ENCODE measurements around the gene SPATA31A1. TPM values are rescaled to one million over a fixed set of nuclear protein-coding genes. Genes with fewer than 3 reads are reported as not detected.
"Not testable (repeated sequence)": the region's sequence is repeated elsewhere in the genome, so short reads cannot be mapped to it uniquely, and the experiment has no call there.

Gene SPATA31A1
- total RNA-seq: not detected
- long read RNA-seq, donor 1: 0 reads
- long read RNA-seq, donor 2: 0 reads

DNA sequence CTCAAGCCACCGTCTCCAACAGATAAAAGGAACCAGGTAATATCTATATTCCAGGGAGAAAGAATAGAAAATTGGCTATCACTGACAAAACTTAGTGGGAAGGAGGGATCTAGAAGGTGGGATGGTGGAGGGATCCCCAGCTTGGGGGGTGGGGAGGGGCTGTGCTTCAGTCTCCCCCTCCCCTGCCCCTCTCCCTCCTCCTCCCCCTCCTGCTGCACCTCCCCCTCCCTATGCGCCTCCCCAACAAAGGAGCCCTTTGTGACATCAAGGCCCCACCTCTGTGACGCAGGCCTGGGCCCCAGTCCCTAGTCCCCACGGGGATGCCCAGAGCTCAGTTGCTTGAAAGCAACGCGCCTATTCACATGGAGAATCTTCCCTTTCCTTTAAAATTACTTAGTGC lies at the start of gene SPATA31A1:
Gene SPATA31A1, plus strand, starts transcription at position 301 of the 400 bp plus-strand sequence. Its CDS starts 62 bp downstream, at position 363.
- ATAC-seq; intact Hi-C loops (cut with DNase I, micrococcal nuclease); DNase-seq: not testable (repeated sequence)

DNA sequence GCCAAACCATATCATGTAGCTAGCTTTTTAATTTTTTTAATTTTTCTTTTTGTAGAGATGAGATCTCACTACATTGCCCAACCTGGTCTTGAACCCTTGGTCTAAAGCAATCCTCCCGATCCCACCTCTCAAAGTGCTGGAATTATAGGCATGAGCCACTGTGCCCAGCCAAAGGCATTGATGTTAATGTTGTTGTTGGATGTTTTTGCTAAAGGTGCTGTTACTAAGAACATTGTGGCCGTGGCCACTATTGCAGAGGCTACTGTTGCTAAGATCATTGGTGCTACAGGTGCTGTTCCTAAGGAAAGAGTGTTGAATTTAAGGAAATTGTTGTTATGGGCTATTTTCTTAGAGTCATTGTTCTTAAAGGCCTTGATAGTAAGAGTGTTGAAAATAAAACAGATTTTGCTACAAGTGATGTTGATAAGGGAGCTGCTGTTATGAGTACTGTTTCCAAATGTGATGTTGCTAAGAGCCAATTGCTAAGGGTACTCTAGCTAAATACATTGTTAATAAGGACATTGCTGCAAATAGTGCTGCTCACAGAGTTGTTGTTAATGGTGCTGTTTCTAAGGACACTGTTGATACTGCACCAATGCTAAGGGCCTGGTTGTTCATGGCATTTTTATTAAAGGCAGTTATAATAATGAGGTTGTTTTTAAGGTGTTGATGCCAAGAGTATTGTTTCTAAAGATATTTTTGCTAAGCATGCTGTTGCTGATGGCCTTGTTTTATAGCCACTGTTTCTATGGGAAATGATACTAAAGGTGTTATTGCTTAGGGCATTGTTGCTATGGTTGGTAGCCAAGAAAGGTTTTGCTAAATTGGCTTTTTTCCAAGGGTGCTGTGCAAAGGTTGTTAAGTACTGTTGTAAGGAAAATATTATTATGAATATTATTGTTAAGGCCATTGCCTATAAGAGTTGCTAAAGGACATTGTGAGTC lies 52.1 kb downstream of the SPATA31A1 start:
- intact Hi-C loops (cut with DNase I, micrococcal nuclease); ATAC-seq; H3K4me3 ChIP-seq; H3K36me3 ChIP-seq (ENCODE audit: low read depth); DNase-seq; H3K4me1 ChIP-seq (ENCODE audit: low read depth); H3K9me3 ChIP-seq: not testable (repeated sequence)

More for the DNA sequence above, at the start of gene SPATA31A1:
- H3K9me3 ChIP-seq; H3K4me3 ChIP-seq; H3K36me3 ChIP-seq (ENCODE audit: low read depth); H3K4me1 ChIP-seq (ENCODE audit: low read depth): not testable (repeated sequence)

- H3K9me3 ChIP-seq; H3K36me3 ChIP-seq (ENCODE audit: low read depth); H3K4me3 ChIP-seq; intact Hi-C loops (cut with DNase I, micrococcal nuclease); DNase-seq; ATAC-seq; H3K4me1 ChIP-seq (ENCODE audit: low read depth): not testable (repeated sequence)
These were observed 55.9 kb downstream of the SPATA31A1 start for GRCh38 chr9:39411254-39411940.

Other genes starting within 250 kb of the SPATA31A1 start
- 10 to 100 TPM in 1 of 3 donors, 1 to 10 TPM in 2; 1.0 to 16.5 (median 2.7) TPM for gene CNTNAP3, start 67.5 kb upstream of the SPATA31A1 start, total RNA-seq